CD4-positive, alpha-beta T cell treated with Interleukin-17A for 1 hour (primary cell): Measurements from ENCODE around the gene ANKRD17.

Experiments used
- DNase-seq: peaks from one replicate; pipeline ENCODE4 v3.0.0-alpha.2; 2020

ANKRD17 gene

GRCh38 chr4:73197220-73197619 lies 61.4 kb downstream of the ANKRD17 start:
- no peak for DNase-seq

- no peak for DNase-seq
Measured at GRCh38 chr4:73194064-73194463, 64.5 kb downstream of the ANKRD17 start.

GRCh38 chr4:73193659-73194058 lies 64.9 kb downstream of the ANKRD17 start:
- DNase-seq, result no peak

GRCh38 chr4:73193155-73193554 lies 65.4 kb downstream of the ANKRD17 start:
- DNase-seq, result no peak

GRCh38 chr4:73189274-73189810 lies 69.3 kb downstream of the ANKRD17 start:
- DNase-seq, result no peak

- no peak for DNase-seq
Measured at GRCh38 chr4:73187325-73187724, 71.3 kb downstream of the ANKRD17 start.

- no peak for DNase-seq
Measured at GRCh38 chr4:73185903-73186302, 72.7 kb downstream of the ANKRD17 start.

GRCh38 chr4:73181231-73181630 lies 77.4 kb downstream of the ANKRD17 start:
- no peak for DNase-seq

- DNase-seq, result no peak
Measured at GRCh38 chr4:73178389-73178788, 80.2 kb downstream of the ANKRD17 start.

GRCh38 chr4:73172161-73172560 lies 86.4 kb downstream of the ANKRD17 start:
- no peak for DNase-seq

- no peak for DNase-seq
Measured at GRCh38 chr4:73170518-73171198, 87.9 kb downstream of the ANKRD17 start.

- DNase-seq, result no peak
Measured at GRCh38 chr4:73166212-73166611, 92.4 kb downstream of the ANKRD17 start.

- no peak for DNase-seq
Measured at GRCh38 chr4:73161527-73162185, 96.9 kb downstream of the ANKRD17 start.

GRCh38 chr4:73156394-73156793 lies 102.2 kb downstream of the ANKRD17 start:
- no peak for DNase-seq

- DNase-seq, result no peak
Measured at GRCh38 chr4:73152893-73153292, 105.7 kb downstream of the ANKRD17 start.

GRCh38 chr4:73142995-73143547 lies 115.5 kb downstream of the ANKRD17 start:
- DNase-seq, result no peak

- DNase-seq, result no peak
Measured at GRCh38 chr4:73139991-73140390, 118.6 kb downstream of the ANKRD17 start.

GRCh38 chr4:73139245-73139644 lies 119.4 kb downstream of the ANKRD17 start:
- DNase-seq, result no peak

- no peak for DNase-seq
Measured at GRCh38 chr4:73137121-73137520, 121.5 kb downstream of the ANKRD17 start.

GRCh38 chr4:73133784-73134183 lies 124.8 kb downstream of the ANKRD17 start:
- no peak for DNase-seq

GRCh38 chr4:73131281-73131680 lies 127.3 kb downstream of the ANKRD17 start:
- DNase-seq, result no peak

GRCh38 chr4:73129319-73129718 lies 129.3 kb downstream of the ANKRD17 start:
- DNase-seq, result no peak

- peak; percentile 14 for DNase-seq
Measured at GRCh38 chr4:73127839-73128453, 130.7 kb downstream of the ANKRD17 start.

- DNase-seq, result no peak
Measured at GRCh38 chr4:73109493-73109892, 149.1 kb downstream of the ANKRD17 start.
